Lower leg skin (tissue), 3 donors: ENCODE results near the gene B4GALT6.

Experiments used
- CTCF ChIP-seq, 3 donors: fragments of 450-650 bp; IDR thresholded peaks; one replicate each; pipeline ENCODE4 v1.5.1; 2016; ENCODE audit warnings: antibody characterized with exemption in 3 of 3, mild to moderate bottlenecking in 3 of 3, moderate library complexity in 2 of 3
- POLR2A ChIP-seq, 2 donors: fragments of 450-650 bp; IDR thresholded peaks; one replicate each; pipeline ENCODE4 v1.6.1; 2016 to 2017; ENCODE audit warnings: antibody characterized with exemption in 2 of 2, mild to moderate bottlenecking in 1 of 2, moderate library complexity in 1 of 2

DNA sequence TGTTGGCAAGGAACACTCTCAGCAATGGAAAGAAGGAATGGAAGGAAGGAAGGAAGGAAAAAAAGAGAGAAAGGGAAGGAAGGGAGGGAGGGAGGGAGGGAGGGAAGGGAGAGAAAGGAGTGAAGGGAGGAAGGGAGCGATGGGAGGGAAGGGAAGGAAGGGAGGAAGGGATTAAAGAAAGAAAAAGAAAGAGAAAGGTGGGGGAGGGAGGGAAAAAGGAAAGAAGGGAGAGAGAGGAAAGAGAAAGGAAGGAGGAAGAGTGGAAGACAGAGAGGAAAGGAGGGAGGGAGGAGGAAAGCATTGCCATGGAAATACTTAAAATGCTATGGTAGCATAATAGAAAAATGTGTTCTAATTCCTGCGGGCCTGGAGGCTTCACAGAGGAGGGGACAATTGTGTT lies 70.3 kb downstream of the B4GALT6 start:
- TF ChIP-seq POLR2A (IDR thresholded peaks at IDR 0.05) (no peak), CTCF (IDR thresholded peaks at IDR 0.05) (no peak)
